GM12872 (cell line): ENCODE data around the gene INTS14.
A peak's percentile ranks its signal among the peaks of the same experiment; 100 is the strongest.

Experiments
- TF ChIP-seq, protein P1 (sequence below): IDR thresholded peaks from 3 replicates; pipeline ENCODE4 v1.5.1; 2011; ENCODE audit warnings: low read depth, mild to moderate bottlenecking, low read length, moderate library complexity; ENCODE audit not compliant: insufficient read depth

INTS14 gene

DNA sequence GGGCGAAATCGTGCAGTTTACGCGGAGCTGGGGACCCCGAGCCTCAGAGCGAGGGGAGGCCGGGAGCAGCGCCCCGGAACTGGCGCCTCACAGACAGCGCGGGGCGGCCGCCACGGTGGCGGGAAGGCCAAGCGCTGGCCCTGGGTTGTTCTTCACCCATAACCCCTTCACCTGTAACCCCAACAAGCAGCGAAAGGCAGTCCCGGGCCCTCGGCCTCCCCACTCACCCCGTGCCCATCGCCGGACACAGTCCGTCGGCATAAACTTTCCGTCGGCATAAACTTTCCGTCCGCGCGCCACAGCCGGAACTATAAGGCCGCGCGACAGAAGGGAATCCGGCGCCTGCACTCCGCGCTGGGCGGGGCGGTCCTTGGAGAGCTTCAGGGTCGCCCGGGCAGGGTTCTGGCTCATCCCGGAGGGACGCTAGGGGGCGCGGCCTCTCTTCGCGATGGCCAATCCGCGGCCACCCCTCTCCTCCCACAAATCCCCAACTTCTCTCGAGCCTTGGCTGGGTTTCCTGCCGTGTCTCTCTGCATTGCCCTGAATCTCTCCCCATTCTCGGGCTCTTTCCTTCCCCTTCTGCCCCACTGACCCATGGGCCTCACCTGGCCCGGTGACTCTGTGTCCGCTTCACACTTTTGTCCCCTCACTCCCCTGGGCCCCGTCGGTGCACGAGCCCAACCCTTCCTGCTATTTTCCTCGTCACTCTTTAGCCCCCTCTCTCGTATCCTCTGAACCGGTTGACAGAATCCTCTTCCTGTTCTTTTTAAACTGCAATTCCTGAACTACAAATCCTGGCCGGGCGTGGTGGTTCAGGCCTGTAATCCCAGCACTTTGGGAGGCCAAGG lies at the start of gene INTS14:
Gene INTS14 (minus strand): TSS at position 261 of the 848 bp plus-strand sequence. CDS start 3,751 bp downstream, outside the sequence.
- TF ChIP-seq, protein P1, sequence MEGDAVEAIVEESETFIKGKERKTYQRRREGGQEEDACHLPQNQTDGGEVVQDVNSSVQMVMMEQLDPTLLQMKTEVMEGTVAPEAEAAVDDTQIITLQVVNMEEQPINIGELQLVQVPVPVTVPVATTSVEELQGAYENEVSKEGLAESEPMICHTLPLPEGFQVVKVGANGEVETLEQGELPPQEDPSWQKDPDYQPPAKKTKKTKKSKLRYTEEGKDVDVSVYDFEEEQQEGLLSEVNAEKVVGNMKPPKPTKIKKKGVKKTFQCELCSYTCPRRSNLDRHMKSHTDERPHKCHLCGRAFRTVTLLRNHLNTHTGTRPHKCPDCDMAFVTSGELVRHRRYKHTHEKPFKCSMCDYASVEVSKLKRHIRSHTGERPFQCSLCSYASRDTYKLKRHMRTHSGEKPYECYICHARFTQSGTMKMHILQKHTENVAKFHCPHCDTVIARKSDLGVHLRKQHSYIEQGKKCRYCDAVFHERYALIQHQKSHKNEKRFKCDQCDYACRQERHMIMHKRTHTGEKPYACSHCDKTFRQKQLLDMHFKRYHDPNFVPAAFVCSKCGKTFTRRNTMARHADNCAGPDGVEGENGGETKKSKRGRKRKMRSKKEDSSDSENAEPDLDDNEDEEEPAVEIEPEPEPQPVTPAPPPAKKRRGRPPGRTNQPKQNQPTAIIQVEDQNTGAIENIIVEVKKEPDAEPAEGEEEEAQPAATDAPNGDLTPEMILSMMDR, result peak; percentile 70

DNA sequence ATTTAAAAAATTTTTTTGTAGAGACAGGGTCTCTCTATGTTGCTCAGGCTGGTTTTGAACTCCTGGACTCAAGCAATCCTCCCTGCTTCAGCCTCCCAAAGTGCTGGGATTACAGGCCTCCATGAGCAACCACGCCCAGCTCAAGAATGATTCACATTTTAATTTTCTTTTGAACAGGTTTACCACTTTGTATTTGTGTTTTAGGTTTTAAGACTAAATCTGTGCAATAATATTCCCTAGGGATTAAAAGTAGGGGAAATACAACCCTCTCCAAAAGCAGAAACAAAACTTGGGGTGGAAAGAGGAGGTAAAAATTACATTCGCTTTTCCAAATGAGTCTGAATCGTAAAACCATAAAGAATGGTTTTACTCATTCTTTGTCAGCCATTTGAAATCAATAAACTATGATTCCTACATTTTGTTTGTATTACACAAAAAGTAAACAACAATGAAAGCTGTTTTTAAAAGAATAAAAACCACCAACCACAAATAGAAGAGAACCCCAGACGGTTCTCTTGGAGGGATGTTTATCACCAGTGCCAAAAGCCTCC lies 48.6 kb upstream of the INTS14 start:
- TF ChIP-seq, protein P1, result no peak

DNA sequence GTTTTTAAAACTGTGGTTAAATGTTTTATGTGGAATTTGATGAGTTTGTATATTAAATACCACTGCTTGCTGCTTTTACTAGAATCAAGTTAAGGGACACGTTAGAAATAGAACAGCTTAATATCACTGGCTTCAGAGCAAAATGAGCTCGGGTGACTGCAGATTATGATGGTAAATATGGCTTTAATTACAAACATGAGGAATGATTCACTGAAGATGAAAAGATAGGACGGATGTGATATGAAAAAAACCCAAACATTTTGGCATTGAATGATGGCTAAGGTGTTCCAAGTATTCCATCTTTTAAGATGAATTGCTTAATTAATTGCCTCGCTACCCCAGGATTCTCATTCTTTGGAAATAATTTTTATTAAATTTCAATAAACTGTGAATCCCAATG lies 44.5 kb upstream of the INTS14 start:
- TF ChIP-seq, protein P1, result no peak

DNA sequence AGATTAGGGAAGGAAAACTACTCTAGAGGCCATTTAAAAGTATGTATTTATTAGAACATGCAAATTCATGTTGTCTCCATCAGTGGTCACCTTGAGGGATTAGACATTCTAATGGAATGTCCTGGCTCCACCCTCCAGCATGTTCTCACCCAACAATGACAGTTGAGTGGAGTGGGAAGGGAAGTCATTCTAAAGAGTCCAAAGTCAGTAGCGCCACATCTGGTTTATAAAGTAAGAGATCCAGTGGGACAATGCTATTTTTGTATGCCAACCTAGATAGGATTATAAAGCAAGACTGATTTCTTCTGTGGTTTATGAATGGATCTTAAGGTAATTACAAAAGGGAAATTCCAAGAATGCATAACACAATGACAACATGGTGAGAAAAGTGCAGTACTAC lies 44.1 kb upstream of the INTS14 start:
- TF ChIP-seq, protein P1, result no peak

DNA sequence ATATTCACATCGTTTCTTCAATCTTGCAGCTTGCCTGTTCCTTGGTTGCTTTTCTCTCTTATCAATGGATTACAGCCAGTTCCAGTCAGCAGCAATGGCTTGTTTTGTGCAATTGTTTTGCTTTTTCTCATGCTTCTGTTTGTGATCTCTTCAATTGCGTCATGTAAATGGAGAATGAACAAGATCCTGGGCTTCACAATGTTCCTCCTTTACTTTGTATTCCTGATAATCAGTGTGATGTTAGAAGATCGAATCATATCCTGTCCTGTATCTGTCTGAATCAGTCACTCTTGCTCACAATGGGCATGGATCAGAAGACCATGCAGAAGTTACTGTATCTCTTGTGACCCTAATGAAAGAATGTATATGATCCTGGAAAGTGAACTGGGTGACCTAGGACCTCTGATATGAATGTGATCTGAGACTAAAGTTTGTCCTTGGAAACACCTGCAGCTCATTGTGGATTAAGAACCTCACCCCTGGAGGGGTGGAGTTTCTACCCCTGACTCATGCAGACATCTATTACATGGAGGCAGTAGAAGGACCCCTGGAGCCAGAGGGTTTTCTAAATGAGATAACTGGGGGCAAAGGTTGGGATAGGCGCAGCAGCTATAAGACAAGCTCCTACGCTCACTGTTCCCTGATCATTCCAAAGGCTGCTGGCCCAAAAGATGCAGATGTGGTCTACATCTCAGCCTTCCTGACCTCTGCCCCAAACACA lies 43.0 kb upstream of the INTS14 start:
- TF ChIP-seq, protein P1, result no peak

DNA sequence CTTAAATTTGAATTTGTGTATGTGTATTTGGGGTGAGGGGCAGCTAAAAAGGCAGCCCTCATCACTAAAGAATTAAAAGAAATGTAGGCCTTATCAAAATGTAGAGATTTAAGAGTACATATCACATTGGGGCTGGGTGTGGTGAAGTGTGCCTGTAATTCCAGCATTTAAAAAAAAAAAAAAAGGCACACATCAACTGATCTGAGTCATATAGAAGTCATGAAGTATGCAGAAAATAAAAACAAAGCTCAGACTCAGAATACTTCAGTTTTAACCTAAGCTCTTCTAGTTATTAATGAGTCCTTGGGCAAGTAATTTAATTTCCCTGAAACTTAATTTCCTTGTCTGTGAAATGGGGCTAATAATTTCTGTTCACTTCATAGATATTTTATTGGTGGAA lies 42.4 kb upstream of the INTS14 start:
- TF ChIP-seq, protein P1, result no peak
